ENCODE measurements around the gene AFF3.

AFF3 gene

DNA sequence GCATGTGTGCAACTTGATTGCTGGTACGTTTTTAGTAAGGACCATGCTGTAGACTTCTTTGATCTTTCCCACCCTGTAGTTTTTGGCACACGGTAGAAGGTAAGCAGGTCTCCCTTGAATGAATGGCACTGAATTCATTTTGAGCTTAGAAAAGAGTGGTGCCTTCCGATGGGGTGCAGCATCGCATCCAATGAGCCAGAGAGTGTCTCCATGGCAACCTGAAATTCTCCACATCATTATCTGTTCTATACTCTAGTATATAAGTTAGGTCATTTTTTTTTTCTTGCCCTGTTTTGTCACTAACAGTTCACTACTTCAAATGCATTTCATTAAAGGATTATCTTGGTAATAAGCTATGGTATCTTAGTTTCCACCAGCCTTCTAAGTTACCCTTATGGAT is 571.4 kb downstream of the AFF3 start:
- no peak for DNase-seq

DNA sequence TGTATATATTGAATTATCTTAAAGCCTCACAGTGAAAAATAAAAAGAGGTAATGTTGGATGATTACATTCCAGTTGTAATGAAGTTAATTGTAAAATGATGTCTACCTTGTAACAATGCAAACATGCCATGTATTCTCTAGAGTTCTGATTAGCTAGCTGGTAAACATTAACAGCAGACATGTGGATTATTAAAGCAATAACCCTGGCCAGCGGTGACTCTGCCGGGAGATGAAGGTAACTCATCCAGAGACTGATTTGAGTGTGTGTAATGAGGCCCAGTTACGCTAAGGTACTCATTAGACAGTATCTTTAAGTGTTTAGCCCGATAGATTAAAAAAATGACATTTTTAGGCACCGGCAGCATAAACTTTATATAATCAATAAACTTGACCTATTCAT is 573.0 kb downstream of the AFF3 start:
- no peak for DNase-seq

DNA sequence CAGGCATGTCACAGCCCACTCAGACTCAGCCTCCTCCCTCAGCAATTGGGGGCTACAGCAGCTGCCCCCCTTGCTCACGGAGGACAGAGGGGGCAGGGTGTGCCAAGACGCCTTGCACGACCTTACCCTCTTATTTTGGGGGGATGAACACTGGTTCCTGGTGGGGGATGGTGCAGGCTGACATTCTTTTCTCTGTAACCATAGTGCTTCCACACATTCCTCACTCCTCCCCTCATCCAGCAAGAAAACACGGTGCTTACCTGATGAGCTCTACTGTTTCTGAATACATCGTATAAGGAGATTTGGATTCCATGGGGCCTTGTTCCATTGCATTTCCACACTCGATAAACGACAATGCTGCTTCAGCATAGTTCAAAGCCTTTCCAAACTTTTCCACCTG is 577.2 kb downstream of the AFF3 start:
- no peak for DNase-seq

DNA sequence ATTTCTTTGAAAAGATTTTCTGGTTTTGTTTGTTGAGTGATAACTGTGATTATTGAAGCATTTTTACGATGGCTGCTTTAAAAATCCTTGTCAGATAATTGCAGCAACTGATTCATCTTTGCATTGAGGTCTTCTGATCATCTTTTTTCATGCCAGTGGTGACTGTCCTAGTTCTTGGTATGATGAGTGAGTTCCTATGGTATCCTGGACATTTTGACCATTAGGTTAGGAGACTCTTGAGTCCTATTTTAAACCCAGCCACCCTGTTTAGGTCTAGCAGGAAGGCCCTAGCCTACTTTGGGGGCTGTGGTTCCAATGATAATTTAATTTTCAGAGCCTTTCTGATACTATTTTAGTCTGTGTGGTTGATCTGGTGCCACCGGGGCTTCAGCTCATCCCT is 579.9 kb downstream of the AFF3 start:
- DNase-seq, result no peak

DNA sequence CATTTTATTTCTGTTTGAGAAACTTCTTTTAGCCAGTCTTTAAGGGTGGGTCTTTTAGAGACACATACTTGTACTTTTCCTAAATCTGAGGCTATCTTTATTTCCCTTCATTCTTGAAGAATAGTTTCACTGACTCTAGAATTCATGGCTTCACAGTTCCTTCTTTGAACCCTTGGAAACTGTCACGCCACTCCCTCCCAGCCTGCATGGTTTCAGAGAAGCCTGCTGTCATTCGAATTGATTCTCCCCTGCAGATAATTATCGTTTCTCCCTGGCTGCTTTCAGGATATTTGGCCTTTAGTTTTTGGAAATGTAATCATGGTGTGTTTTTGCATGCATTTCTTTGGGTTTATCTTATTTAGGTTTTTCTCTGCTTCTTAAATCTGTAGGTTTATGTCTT is 580.6 kb downstream of the AFF3 start:
- DNase-seq, result no peak

DNA sequence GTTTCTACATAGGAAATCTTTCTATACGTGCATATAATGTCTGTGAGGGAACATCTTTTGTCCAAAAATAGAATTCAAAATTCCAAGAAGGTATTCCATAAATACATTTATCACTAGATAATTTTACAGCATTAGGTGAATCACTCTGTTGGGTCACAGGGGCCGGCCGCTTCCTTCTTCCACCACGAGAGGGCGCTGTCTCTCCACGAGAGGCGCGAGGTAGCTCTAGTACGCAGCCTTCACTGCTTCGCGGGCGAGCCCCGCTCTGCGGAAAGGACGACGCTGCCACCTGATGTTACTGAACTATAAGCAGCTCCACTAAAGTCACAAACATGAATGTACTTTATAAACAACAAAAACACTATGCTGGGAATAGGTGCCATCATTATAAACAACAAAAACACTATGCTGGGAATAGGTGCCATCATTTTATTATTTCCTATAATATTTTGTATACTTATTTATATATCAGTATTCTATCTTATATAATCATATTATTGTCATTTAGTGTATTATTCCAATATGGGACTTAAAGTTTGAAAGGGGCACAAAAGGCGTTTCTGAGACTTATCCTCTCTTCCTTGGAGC is 583.2 kb downstream of the AFF3 start:
- peak; percentile 56 for DNase-seq

DNA sequence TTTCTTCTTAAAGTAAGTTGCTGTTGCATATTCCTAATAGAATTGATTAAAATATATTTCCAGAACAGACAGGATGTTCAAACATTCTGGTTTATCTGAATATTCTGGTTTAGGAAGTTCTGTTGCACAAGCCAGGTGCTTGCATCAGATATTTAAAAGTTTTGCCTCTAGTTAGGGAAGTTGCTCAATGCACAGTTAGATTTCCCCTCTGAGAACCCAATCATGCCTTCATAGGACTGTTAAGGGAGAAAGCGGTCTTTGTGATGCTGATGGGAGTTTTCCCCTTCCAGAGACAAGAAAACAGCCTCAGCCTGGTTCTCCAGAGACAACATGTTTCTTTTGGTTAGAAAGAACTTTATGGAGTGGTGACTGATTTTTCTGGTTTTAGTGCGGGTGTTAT is 587.0 kb downstream of the AFF3 start:
- DNase-seq, result no peak

DNA sequence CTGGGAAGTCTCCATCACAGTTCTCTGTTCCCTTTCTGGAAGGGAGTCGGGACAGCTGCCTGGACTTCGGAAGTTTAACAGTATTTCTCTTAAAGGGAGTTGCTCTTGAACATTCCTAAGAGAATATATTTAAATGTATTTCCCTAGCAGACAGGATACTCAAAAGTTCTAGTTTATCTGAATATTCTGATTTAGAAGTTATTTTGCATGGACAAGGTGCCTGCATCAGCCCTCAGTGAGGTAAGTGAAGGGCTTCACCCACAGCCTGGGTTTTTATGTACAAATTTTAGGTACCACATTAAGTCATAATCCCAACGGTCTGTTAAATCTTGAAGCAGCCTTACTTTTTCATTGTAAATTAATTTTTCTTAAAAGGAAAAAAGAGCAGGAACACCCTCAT is 587.5 kb downstream of the AFF3 start:
- DNase-seq, result no peak

DNA sequence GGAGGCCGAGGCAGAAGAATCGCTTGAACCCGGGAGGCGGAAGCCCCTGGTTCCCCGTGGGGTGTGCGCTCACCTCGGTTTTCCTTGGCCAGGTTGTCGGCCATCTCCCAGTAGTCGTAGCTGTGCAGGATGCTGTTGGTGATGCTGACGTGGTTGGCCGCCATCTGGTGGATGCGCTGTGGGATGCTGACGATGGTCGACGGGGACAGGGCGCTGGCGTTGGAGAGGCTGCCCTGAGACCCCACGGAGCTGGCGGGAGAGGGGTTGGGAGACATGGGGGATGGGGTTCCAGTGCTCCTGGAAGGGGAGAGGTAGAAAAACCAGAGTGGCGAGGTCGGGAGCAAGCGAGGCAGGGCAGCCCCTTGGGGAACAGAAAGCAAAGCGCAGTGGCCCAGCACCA is 588.2 kb downstream of the AFF3 start:
- no peak for DNase-seq

DNA sequence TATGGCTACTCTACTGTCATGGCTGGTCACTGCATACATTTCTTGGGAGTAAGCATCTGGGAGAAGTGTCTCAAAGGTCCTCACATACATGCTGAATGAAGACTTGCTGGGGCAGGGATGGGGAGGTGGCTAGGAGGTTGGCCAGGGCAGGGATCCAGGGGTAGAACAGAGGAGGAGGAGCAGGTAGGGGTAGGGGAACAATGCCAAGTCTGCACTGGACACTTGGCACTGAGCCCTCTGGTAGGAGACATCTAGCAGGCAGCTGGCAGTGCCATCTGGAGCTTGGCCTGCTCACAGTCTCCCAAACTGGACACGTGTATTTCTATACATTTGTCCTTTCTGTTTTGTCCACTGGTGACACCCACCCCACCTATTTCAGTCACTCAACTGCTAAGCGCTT is 589.9 kb downstream of the AFF3 start:
- DNase-seq, result peak; percentile 34

DNA sequence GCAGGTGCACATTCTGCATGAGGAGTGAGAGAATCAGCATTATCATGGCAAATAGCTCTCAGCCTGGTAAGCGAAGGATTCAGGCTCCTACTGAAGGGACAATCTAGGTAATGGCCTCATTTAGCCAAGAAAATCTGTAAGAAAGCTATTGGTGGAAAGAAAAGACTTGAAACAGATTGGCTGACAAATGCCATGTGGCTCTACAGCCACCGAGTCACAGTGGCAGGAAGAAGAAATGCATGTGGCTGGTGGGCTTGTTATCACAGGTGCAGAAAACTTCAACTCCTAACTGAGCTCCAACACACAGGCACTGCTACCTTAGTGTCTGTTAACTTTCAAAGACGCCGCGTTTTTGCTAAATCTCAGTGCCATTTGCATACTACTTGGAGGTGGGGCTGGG is 592.0 kb downstream of the AFF3 start:
- no peak for DNase-seq

DNA sequence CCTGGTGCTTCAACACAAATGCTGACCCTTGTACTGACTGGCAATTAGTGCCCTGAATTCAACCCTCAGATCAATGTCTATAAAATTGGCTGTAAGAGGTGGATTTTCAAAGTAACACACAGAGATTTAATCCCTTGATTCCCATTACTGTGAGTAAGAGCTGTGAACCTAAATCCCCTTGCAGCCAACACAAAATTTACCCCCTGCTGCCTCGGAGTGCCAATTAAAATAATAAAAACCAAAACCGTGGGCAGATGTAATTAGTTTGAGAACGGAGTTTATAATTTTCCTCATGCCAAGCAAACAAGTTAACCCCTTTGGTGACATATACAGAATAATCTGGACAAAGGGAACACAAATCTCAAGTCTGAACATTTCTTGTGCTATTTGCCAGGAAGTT is 596.8 kb downstream of the AFF3 start:
- no peak for DNase-seq

DNA sequence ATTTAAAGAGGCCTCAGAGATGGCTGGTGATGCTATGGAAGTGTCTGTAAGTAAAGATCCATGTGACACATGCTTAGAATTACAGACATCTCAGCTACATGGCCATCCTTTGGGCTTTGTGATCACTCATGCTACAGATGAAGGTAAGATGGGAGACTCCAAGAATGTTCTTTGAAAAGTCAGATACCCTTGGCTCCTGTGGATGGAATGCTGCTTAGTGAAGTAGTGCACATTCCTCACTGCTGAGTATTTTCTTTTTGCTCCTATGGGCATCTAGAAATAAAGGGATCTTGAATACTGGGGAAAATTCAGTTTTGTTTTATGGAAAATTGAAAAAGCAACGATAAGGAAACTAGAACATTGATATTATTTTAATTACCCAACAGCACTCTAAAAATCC is 597.3 kb downstream of the AFF3 start:
- no peak for DNase-seq

DNA sequence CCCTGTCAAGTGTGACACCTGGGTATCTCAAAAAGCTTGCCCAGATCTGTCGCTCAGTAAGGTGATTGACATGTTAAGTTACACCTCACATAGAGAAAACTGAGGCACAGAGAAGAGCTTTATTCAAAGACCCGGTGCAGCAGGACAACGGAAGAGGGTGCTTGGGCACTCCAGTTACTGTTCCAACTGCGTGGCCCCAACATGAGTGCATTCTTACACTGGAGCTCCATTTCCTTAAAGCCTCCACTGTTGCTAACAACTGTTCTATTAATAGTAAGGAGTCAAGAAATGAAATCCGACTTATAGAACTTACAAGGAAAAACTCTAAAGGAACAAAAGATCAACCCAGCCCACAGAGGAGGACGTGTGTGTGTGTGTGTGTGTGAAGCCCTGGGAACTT is 597.8 kb downstream of the AFF3 start:
- no peak for DNase-seq

DNA sequence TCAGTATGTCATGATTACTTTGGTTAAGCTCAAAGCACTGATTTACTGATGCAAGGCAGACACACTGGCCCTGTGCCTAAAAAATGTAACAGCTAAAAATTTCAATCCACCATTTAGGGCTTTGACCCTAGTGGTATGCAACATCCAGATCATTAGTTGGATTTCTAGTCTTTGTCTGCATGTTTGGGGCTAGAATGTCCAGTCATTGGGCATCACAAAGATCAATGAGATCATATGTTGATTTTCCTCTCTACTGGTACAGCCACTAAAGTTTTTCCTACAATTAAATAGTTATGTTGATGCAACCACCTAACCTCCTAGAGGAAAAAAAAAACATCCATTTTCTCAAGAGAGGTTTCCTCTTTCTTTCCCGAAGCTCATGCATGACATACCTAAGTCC is 599.1 kb downstream of the AFF3 start:
- no peak for DNase-seq

DNA sequence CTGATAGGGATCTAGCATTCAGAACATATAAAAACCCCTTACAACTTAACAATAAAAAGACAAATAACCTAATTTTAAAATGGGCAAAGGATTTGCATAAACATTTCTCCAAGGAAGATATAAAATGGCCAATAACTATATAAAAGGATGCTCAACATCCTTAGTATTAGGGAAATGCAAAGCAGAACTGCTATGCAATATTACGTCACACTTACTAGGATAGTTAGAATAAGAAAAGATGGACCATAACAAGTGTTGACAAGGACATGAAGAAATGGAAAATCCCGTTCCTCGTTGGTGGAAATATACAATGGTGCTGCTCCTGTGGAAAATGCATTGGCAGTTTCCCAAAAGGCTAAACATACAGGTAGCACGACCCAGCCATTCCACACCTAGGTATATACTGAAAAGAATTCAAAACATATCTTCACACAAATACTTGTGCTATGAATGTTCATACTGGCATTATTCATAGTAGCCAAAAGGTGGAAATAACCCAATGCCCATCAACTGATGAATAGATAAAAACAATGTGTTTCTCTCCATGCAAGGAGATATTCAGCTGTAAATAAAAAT is 604.4 kb downstream of the AFF3 start:
- DNase-seq, result no peak

DNA sequence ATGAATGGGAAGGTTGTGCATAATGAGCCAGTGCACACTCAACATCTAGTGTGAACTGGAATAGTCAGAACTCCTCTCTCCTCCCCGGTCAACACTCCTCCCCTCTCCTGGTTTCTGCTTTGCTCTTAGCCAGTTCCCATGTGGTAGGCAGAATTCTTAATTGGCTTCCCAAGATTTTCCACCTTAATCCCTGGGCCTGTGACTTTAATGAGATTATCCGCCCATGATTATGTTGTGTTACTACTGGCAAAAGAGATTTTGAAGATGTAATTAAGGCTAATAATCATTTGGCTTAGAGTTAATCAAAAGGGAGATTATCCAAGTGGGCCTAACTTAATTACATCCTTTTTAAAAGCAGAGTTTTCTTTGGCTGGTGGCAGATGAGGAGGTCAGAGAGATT is 618.3 kb downstream of the AFF3 start:
- DNase-seq, result no peak

DNA sequence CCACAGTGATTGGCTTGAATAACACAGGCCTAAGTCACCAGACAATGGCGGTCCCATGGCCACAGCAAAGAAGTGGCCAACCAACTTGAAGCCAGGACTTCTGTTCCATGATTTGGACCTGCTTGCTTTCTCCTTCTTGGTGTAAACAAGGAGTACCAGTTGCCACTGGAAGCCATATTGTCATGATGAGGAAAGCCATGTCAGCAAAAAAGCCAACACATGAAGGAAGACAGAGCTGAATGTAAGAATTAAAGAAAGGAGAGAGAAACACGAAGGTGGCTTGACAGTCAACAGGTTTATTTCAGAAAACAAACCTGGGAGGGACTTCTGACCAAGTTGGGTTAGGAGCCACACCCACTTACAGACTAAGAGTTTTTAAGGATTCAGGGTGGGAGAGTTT is 620.2 kb downstream of the AFF3 start:
- DNase-seq, result no peak

DNA sequence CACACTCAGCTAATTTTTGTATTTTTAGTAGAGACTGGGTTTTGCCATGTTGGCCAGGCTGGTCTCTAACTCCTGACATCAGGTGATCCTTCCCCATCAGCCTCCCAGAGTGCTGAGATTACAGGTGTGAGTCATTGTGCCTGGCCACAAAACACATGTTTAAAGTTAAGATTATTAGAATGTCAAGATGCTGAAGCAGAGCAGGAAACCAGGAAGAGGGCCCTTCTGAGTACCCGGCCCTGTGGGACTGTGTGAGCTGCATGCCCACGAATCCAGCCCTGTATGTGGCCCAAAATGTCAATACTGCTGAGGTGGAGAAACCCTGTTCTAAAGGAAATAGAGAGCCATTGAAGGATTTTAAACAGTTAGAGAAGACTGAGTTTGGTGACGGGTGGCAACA is 621.6 kb downstream of the AFF3 start:
- no peak for DNase-seq

DNA sequence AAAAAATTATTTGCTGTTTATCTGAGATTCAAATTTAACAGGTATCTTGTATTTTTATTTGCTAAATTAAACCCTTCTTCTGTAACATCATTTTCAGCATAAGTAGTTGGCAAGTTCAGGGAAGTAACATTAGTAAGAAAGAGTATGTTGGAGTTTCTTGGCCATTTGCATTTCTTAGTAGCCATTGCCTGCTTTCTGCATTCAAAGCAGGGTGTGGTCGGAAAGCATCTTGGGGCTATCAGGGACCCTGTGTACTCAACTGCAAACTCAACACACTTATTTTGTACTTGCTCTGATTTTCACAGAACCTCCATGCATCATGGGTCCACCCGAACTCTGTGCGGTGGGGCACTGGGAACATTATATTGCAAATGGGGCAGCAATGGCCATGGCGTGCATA is 622.2 kb downstream of the AFF3 start:
- no peak for DNase-seq

DNA sequence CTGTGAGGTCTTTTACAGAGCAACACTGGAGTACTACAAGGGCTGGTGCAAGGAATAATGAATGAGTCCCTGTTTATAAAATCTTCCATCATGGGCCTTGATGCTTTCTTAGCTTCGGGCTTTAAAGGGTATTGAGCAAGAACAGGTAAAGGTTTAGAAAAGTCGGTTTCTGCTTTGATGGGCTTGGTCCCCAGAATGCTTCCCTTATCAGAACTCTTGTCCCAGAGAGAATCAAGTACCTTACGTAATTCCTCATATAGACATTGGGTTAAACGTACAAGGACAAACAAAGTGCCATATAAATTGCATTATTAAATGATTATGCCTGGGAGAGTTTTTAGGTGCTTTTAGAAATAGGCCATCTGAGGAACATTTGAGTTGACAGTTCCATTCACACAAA is 628.0 kb downstream of the AFF3 start:
- no peak for DNase-seq

DNA sequence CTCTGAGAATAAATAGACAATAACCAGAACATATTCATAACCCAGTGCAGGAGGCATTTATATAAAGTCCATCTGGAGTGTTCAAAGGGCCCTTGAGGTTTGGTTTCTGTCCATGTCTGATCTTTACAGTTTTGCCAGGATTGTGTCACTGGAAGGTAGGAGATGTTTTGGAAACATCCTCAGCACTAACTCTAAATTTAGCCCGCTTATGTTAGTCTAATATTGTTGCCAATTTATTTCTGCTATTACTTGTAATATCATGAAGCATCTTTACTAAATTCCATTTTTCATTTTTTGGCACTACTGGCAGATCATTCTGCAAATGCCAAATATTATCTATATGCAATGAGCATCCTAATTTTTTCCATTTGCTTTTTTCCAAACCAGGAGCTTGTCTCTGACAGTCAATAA is 630.2 kb downstream of the AFF3 start:
- DNase-seq, result no peak

DNA sequence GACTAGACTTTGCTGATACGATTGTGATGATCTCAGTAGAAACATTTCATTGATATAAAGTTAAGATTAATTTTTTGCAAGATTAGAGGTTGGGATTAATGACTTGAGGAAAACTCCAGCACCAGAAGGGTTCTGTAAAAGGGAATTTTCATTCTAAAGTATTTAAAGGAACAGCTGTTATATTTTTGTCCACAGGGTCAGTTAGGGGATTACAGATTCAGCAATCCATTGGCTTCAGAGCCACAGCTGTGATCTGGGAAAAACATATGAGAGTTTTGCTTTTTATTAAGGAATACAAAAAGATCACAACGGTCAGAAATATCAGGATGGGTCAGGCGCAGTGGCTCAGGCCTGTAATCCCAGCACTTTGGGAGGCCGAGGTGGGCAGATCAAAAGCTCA is 633.0 kb downstream of the AFF3 start:
- no peak for DNase-seq

DNA sequence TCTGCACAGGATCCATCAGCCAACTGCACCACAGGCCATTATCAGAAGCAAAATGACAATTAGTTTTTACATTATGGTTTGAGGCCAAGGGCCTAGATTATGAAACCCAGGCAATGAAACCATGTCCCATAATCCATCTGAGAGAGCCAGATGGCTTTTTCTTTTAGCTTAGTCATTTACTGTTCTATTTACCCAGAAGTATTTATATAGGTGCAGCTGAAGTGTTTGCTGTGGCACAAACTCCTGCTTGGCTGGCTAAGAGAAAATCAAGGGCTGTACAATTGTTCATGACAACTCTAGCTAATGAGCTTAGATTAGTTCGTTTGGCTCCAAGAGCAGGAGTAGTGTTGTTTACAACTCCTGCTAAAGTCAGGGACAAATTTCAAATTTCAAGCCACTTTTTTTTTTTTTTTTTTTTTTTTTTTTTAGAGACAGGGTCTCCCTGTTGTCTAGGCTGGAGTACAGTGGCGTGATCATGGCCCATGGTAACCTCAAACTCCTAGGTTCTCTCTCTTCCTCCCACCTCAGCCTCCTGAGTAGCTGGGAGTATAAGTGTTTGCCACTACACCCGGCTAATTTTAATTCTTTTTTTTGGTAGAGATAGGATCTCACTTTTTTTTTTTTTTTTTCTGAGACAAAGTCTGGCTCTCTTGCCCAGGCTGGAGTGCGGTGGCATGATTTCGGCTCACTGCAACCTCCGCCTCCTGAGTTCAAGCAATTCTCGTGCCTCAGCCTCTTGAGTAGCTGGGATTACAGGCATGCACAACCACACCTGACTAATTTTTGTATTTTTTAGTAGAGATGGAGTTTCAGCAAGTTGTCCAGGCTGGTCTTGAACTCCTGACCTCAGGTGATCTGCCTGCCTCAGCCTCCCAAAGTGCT is 634.2 kb downstream of the AFF3 start:
- DNase-seq, result peak; percentile 96

Measured in NCI-H1105 treated with DMSO at 0.1 percent for 48 hours (cell line).